Upper lobe of right lung (tissue), 1 donor: ENCODE results near the gene C19orf85. TPM values are rescaled to one million over a fixed set of nuclear protein-coding genes. Genes with fewer than 3 reads are reported as not detected.

Experiments
- ATAC-seq: fragments of 200-7000 bp; cut with Tn5 transposase; one replicate; pipeline ENCODE4 v1.9.1; 2020; ENCODE audit warnings: mild to moderate bottlenecking, moderate library complexity
- DNase-seq: peaks from one replicate; pipeline ENCODE4 v3.0.0-alpha.2; 2020
- H3K27ac ChIP-seq: fragments of 200-600 bp; one replicate; pipeline ENCODE4 v1.8.0; 2022
- H3K27me3 ChIP-seq: fragments of 200-600 bp; one replicate; pipeline ENCODE4 v1.8.0; 2022; ENCODE audit warnings: mild to moderate bottlenecking
- H3K36me3 ChIP-seq: fragments of 200-600 bp; one replicate; pipeline ENCODE4 v1.8.0; 2022
- H3K4me1 ChIP-seq: fragments of 200-600 bp; one replicate; pipeline ENCODE4 v1.8.0; 2022
- H3K4me3 ChIP-seq: fragments of 200-600 bp; one replicate; pipeline ENCODE4 v1.8.0; 2022; ENCODE audit warnings: mild to moderate bottlenecking
- H3K9me3 ChIP-seq: fragments of 200-600 bp; one replicate; pipeline ENCODE4 v1.8.0; 2022
- intact Hi-C: fragments of 100-400 bp; cut with DNase I; formaldehyde crosslinking; loops from one replicate; pipeline ENCODE4 v1.11.0; 2022
- total RNA-seq: library from RNA; stranded (reverse); fragmentation: NEBNext Ultra II Directional; extraction: Animal tissue kit (Norgen Biotek cat#: 25700); gene quantifications from one replicate; pipeline ENCODE4 v1.2.1, GENCODE V29; 2021
- TF ChIP-seq, protein P1 (sequence below): fragments of 200-600 bp; IDR thresholded peaks from one replicate; pipeline ENCODE4 v1.8.0; 2022; ENCODE audit warnings: antibody characterized with exemption
- donor health status: DM: no; HTN: yes; CAD: no; lungs with severe emphysema.

C19orf85 gene
- total RNA-seq, 1 donor from 2014 or later = not detected

GRCh38 chr19:55491546-55492360, 27.2 kb upstream of the C19orf85 start:
- intact Hi-C loops = no loop called here
- no peak for ATAC-seq
- no peak overlapping the region for H3K27ac ChIP-seq

GRCh38 chr19:55490478-55491432, 26.2 kb upstream of the C19orf85 start:
- H3K4me3 ChIP-seq = no peak overlapping the region
- no peak overlapping the region for H3K27ac ChIP-seq
- no peaks in the 10 kb centered on the region for H3K36me3 ChIP-seq
- H3K9me3 ChIP-seq = no peaks in the 10 kb centered on the region
- intact Hi-C loops = no loop called here
- no peaks in the 10 kb centered on the region for H3K4me1 ChIP-seq
- H3K27me3 ChIP-seq = peaks cover 6% of the 10 kb centered on the region
- TF ChIP-seq, protein P1, sequence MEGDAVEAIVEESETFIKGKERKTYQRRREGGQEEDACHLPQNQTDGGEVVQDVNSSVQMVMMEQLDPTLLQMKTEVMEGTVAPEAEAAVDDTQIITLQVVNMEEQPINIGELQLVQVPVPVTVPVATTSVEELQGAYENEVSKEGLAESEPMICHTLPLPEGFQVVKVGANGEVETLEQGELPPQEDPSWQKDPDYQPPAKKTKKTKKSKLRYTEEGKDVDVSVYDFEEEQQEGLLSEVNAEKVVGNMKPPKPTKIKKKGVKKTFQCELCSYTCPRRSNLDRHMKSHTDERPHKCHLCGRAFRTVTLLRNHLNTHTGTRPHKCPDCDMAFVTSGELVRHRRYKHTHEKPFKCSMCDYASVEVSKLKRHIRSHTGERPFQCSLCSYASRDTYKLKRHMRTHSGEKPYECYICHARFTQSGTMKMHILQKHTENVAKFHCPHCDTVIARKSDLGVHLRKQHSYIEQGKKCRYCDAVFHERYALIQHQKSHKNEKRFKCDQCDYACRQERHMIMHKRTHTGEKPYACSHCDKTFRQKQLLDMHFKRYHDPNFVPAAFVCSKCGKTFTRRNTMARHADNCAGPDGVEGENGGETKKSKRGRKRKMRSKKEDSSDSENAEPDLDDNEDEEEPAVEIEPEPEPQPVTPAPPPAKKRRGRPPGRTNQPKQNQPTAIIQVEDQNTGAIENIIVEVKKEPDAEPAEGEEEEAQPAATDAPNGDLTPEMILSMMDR = no peak
- DNase-seq (no peak), ATAC-seq (no peak)

More at GRCh38 chr19:55491546-55492360, 27.2 kb upstream of the C19orf85 start:
- no peaks in the 10 kb centered on the region for H3K36me3 ChIP-seq
- H3K9me3 ChIP-seq = no peaks in the 10 kb centered on the region
- H3K4me1 ChIP-seq = no peaks in the 10 kb centered on the region
- TF ChIP-seq, protein P1 = no peak
- H3K27me3 ChIP-seq = peaks cover 6% of the 10 kb centered on the region
- H3K4me3 ChIP-seq = no peak overlapping the region
- no peak for DNase-seq

DNA sequence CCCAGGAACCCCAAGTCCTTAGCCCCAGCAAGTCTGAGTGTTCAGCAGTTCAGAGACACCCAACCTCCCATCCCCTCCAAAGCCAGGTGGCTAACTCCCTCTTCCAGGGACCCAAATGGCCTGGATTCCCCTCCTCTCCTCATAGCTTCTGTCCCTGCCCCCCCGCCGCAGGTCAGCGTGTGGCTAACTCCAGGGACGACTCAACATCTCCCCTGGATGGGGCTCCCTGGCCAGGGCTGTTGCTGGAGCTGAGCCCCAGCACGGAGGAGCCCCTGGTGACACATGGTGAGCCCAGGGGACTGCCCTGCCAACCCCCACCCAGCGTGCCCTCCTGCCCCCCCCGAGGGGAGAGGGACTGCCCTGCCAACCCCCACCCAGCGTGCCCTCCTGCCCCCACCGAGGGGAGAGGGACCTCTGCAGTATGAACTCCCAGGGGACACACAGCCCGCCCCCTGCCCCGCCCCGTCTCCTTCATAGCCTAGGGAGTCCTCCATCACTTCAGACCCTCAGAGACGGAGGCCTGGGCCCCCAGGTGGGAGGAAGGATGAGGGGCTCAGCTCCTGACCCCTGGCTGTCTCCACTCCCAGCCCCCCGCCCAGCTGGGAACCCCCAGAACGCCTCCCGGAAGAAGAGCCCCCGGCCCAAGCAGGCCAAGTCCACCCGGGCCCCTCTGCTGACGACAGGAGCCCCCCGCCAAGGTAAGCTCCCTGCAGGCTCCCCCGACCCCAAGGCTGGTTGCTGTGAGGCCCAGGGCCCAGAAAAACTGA, 25.3 kb upstream of the C19orf85 start:
- Histone ChIP-seq H3K9me3 (no peaks in the 10 kb centered on the region), H3K4me1 (no peaks in the 10 kb centered on the region), H3K36me3 (no peaks in the 10 kb centered on the region), H3K4me3 (no peak overlapping the region), H3K27ac (no peak overlapping the region), H3K27me3 (peaks cover 6% of the 10 kb centered on the region)
- intact Hi-C loops = no loop called here
- TF ChIP-seq, protein P1 = no peak
- DNase-seq = no peak
- ATAC-seq = no peak

GRCh38 chr19:55488986-55489710, 24.6 kb upstream of the C19orf85 start:
- no peaks in the 10 kb centered on the region for H3K9me3 ChIP-seq
- TF ChIP-seq, protein P1 = no peak
- no peaks in the 10 kb centered on the region for H3K36me3 ChIP-seq
- no peak overlapping the region for H3K4me3 ChIP-seq
- peaks cover 6% of the 10 kb centered on the region for H3K27me3 ChIP-seq
- H3K27ac ChIP-seq = no peak overlapping the region
- intact Hi-C loops = no loop called here
- ATAC-seq (no peak), DNase-seq (no peak)
- peaks cover 5% of the 10 kb centered on the region for H3K4me1 ChIP-seq
